H1 (cell line): ENCODE measurements around the gene RPS21.

Source experiments
- CBX5 ChIP-seq: fragments of 300-800, 300-1000 bp; sonication (generic); IDR thresholded peaks from 2 replicates; pipeline ENCODE4 v1.7.1; 2016; ENCODE audit warnings: antibody characterized with exemption, low read length, low read depth
- EZH2 ChIP-seq: fragments of 200-600 bp; sonication (generic); IDR thresholded peaks from 2 replicates; pipeline ENCODE4 v1.7.1; 2012; ENCODE audit warnings: low read depth, mild to moderate bottlenecking, moderate library complexity, low read length, inconsistent platforms; ENCODE audit not compliant: severe bottlenecking
- GABPA ChIP-seq: IDR thresholded peaks from 2 replicates; pipeline ENCODE4 v1.6.1; 2011; ENCODE audit warnings: mild to moderate bottlenecking, low read length, moderate library complexity, borderline replicate concordance; ENCODE audit not compliant: insufficient read depth
- JUN ChIP-seq: IDR thresholded peaks from 2 replicates; pipeline ENCODE4 v1.6.1; 2011; ENCODE audit warnings: low read depth, mild to moderate bottlenecking, improper control_type of control experiment, low read length
- KDM1A ChIP-seq: fragments of 200-600, 300-600 bp; sonication (generic); IDR thresholded peaks from 2 replicates; pipeline ENCODE4 v1.7.1; 2016; ENCODE audit warnings: mild to moderate bottlenecking, low read length, borderline replicate concordance
- MAX ChIP-seq: IDR thresholded peaks from 2 replicates; pipeline ENCODE4 v1.6.1; 2012; ENCODE audit warnings: inconsistent platforms
- POLR2A ChIP-seq, 2 experiments: IDR thresholded peaks; 1 replicate in 1 of 2; 2 replicates in 1 of 2; pipeline ENCODE4 v1.6.1; 2011; ENCODE audit warnings: low read depth in 2 of 2, low read length in 2 of 2, mild to moderate bottlenecking in 2 of 2; ENCODE audit errors: control extremely low read depth in 1 of 2
- POLR2AphosphoS5 ChIP-seq: IDR thresholded peaks from 2 replicates; pipeline ENCODE4 v1.6.1; 2011; ENCODE audit warnings: low read depth, low read length
- RAD21 ChIP-seq, 2 experiments: IDR thresholded peaks in 1 of 2; conservative IDR thresholded peaks in 1 of 2; 2 replicates each; pipeline ENCODE4 v1.6.1; 2011; ENCODE audit warnings: low read depth in 2 of 2, low read length in 2 of 2, improper control_type of control experiment in 1 of 2, inconsistent platforms in 1 of 2, mild to moderate bottlenecking in 1 of 2, moderate library complexity in 1 of 2
- SP1 ChIP-seq: IDR thresholded peaks from 2 replicates; pipeline ENCODE4 v1.6.1; 2011; ENCODE audit warnings: low read depth, low read length
- SUZ12 ChIP-seq: fragments of 200-600 bp; sonication (generic); IDR thresholded peaks from 2 replicates; pipeline ENCODE4 v1.6.1; 2012; ENCODE audit warnings: mild to moderate bottlenecking, inconsistent platforms, low read length, moderate library complexity, mixed read lengths
- TAF1 ChIP-seq: IDR thresholded peaks from 2 replicates; pipeline ENCODE4 v1.6.1; 2011; ENCODE audit warnings: mild to moderate bottlenecking, low read depth, low read length
- YY1 ChIP-seq: IDR thresholded peaks from 2 replicates; pipeline ENCODE4 v1.6.1; 2011; ENCODE audit warnings: low read depth, mild to moderate bottlenecking, low read length
- TF ChIP-seq, protein P1 (sequence below), 3 experiments: IDR thresholded peaks; 1 replicate in 2 of 3; 2 replicates in 1 of 3; pipeline versions ENCODE4 v1.5.1 to v1.6.1; 2011; ENCODE audit warnings: low read length in 3 of 3, mild to moderate bottlenecking in 3 of 3, inconsistent platforms in 2 of 3, low read depth in 1 of 3, moderate library complexity in 1 of 3; ENCODE audit not compliant: insufficient read depth in 1 of 3; ENCODE audit errors: control extremely low read depth in 1 of 3

GRCh38 chr20:62413896-62414481, 27.1 kb downstream of the RPS21 start:
- TF ChIP-seq CBX5 (no peak), POLR2AphosphoS5 (no peak), TAF1 (no peak), EZH2 (no peak), RAD21 (IDR thresholded peaks at IDR 0.05 in 1 of 2, conservative IDR thresholded peaks at IDR 0.05 in 1 of 2; ENCODE audit: low read depth in 2 of 2, low read length in 2 of 2) (peak in 1 of 2 experiments; percentile 47; a peak in 2 of 4 replicates), SUZ12 (no peak), SP1 (no peak), POLR2A (IDR thresholded peaks at IDR 0.05; ENCODE audit: control extremely low read depth in 1 of 2, low read depth in 2 of 2, low read length in 2 of 2) (no peak), GABPA (peak; percentile 79; the same call in 1 of the 2 replicates), JUN (no peak), YY1 (no peak), KDM1A (no peak), MAX (no peak)
- TF ChIP-seq, protein P1, sequence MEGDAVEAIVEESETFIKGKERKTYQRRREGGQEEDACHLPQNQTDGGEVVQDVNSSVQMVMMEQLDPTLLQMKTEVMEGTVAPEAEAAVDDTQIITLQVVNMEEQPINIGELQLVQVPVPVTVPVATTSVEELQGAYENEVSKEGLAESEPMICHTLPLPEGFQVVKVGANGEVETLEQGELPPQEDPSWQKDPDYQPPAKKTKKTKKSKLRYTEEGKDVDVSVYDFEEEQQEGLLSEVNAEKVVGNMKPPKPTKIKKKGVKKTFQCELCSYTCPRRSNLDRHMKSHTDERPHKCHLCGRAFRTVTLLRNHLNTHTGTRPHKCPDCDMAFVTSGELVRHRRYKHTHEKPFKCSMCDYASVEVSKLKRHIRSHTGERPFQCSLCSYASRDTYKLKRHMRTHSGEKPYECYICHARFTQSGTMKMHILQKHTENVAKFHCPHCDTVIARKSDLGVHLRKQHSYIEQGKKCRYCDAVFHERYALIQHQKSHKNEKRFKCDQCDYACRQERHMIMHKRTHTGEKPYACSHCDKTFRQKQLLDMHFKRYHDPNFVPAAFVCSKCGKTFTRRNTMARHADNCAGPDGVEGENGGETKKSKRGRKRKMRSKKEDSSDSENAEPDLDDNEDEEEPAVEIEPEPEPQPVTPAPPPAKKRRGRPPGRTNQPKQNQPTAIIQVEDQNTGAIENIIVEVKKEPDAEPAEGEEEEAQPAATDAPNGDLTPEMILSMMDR (IDR thresholded peaks at IDR 0.05; ENCODE audit: control extremely low read depth in 1 of 3, insufficient read depth in 1 of 3, low read depth in 1 of 3, low read length in 3 of 3), result peak in 2 of 3 experiments; percentile 61 to 66; a peak in 3 of 4 replicates
